Fibroblast of the aortic adventitia (primary cell): ENCODE data around the gene KLHDC4. TPM values are rescaled to one million over a fixed set of nuclear protein-coding genes. Genes with fewer than 3 reads are reported as not detected.
"Not testable (repeated sequence)": the region's sequence is repeated elsewhere in the genome, so short reads cannot be mapped to it uniquely, and the experiment has no call there.

Experiments used
- DNase-seq: peaks from one replicate; pipeline ENCODE4 v3.0.0-alpha.2; 2010; ENCODE audit warnings: low read depth
- H3K4me3 ChIP-seq: 2 replicates; pipeline ENCODE4 v1.5.1; 2011; ENCODE audit warnings: low read depth, mild to moderate bottlenecking, control low read depth, low read length, moderate library complexity
- CTCF ChIP-seq: IDR thresholded peaks from 2 replicates; pipeline ENCODE4 v1.5.1; 2011; ENCODE audit warnings: mild to moderate bottlenecking, low read length, control low read depth, inconsistent platforms; ENCODE audit not compliant: insufficient read depth
- total RNA-seq: library from RNA; depleted of rRNA; stranded (reverse); fragments of >200 nt; gene quantifications from 2 replicates; pipeline ENCODE4 v1.2.3, GENCODE V29; 2012; ENCODE audit warnings: low replicate concordance

The KLHDC4 gene
- total RNA-seq, 1 donor = 21.6 TPM

GRCh38 chr16:87722590-87723225, 43.1 kb downstream of the KLHDC4 start:
- no peak for DNase-seq
- no peak overlapping the region for H3K4me3 ChIP-seq
- no peak for TF ChIP-seq CTCF

- TF ChIP-seq CTCF = no peak
- no peak overlapping the region for H3K4me3 ChIP-seq
- no peak for DNase-seq
These were observed 43.9 kb downstream of the KLHDC4 start for GRCh38 chr16:87721622-87722585.

GRCh38 chr16:87720446-87720845, 45.3 kb downstream of the KLHDC4 start:
- H3K4me3 ChIP-seq = no peak overlapping the region
- no peak for DNase-seq
- no peak for TF ChIP-seq CTCF

GRCh38 chr16:87718831-87719230, 47.0 kb downstream of the KLHDC4 start:
- not testable (repeated sequence) for DNase-seq, H3K4me3 ChIP-seq

- no peak for TF ChIP-seq CTCF
- DNase-seq = no peak
- no peak overlapping the region for H3K4me3 ChIP-seq
These were observed 50.1 kb downstream of the KLHDC4 start for GRCh38 chr16:87715658-87716057.

GRCh38 chr16:87715231-87715630, 50.6 kb downstream of the KLHDC4 start:
- DNase-seq = no peak
- TF ChIP-seq CTCF = no peak
- no peak overlapping the region for H3K4me3 ChIP-seq

GRCh38 chr16:87713451-87714229, 52.1 kb downstream of the KLHDC4 start:
- DNase-seq = no peak
- H3K4me3 ChIP-seq = no peak overlapping the region
- TF ChIP-seq CTCF = no peak
